Measurements from ENCODE around the gene NTM.

DNA sequence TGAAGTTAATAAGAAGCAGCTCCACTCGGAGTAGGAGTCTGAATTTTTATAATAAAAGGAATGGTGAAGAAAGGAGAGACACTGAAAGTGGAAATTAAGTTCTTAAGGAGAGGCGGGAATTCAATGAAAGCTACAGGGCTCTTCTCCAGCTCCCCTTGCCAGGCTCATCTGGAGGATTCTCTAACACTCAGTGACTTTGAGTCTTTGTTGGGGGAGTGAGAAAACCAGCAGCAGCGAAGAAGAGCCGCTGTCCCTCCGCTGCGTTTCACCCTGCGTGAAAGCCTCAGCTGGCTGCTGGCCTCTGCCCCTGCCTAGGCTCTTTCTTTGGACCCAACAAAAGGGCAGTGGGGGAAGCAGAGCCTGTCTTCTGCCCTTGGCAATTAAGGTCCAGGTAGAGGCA, 113.0 kb downstream of the NTM start:
- TF ChIP-seq, protein P1, sequence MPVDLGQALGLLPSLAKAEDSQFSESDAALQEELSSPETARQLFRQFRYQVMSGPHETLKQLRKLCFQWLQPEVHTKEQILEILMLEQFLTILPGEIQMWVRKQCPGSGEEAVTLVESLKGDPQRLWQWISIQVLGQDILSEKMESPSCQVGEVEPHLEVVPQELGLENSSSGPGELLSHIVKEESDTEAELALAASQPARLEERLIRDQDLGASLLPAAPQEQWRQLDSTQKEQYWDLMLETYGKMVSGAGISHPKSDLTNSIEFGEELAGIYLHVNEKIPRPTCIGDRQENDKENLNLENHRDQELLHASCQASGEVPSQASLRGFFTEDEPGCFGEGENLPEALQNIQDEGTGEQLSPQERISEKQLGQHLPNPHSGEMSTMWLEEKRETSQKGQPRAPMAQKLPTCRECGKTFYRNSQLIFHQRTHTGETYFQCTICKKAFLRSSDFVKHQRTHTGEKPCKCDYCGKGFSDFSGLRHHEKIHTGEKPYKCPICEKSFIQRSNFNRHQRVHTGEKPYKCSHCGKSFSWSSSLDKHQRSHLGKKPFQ (tag by site-specific recombination; IDR thresholded peaks at IDR 0.05), result no peak
- TF ChIP-seq ZNF121 (tag by site-specific recombination; IDR thresholded peaks at IDR 0.05) (no peak), ZNF416 (tag by site-specific recombination; IDR thresholded peaks at IDR 0.05) (no peak)
- TF ChIP-seq, protein P2, sequence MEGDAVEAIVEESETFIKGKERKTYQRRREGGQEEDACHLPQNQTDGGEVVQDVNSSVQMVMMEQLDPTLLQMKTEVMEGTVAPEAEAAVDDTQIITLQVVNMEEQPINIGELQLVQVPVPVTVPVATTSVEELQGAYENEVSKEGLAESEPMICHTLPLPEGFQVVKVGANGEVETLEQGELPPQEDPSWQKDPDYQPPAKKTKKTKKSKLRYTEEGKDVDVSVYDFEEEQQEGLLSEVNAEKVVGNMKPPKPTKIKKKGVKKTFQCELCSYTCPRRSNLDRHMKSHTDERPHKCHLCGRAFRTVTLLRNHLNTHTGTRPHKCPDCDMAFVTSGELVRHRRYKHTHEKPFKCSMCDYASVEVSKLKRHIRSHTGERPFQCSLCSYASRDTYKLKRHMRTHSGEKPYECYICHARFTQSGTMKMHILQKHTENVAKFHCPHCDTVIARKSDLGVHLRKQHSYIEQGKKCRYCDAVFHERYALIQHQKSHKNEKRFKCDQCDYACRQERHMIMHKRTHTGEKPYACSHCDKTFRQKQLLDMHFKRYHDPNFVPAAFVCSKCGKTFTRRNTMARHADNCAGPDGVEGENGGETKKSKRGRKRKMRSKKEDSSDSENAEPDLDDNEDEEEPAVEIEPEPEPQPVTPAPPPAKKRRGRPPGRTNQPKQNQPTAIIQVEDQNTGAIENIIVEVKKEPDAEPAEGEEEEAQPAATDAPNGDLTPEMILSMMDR (tag by site-specific recombination; IDR thresholded peaks at IDR 0.05), result no peak

Data from HEK293 (cell line).